CD14-positive monocyte (primary cell): ENCODE measurements around the gene TBC1D32. TPM values are rescaled to one million over a fixed set of nuclear protein-coding genes. Genes with fewer than 3 reads are reported as not detected.

ENCODE experiments used
- DNase-seq, 3 donors: peaks; one replicate each; pipeline ENCODE4 v3.0.0-alpha.2; 2011 to 2022
- H2AFZ ChIP-seq: 2 replicates; pipeline ENCODE4 v1.6.0; 2012; ENCODE audit warnings: mild to moderate bottlenecking, low read depth, low read length, inconsistent platforms; ENCODE audit not compliant: insufficient read depth, poor library complexity, severe bottlenecking
- H3K27ac ChIP-seq, 2 donors: 1 replicate in 1 of 2; 2 replicates in 1 of 2; pipeline ENCODE4 v1.5.1; 2012 to 2013; ENCODE audit warnings: low read length in 2 of 2, control low read depth in 1 of 2, inconsistent platforms in 1 of 2, low read depth in 1 of 2, mild to moderate bottlenecking in 1 of 2
- H3K27me3 ChIP-seq, 2 donors: one replicate each; pipeline versions ENCODE4 v1.6.0 to v1.6.1; 2011 to 2013; ENCODE audit warnings: low read length in 2 of 2; ENCODE audit not compliant: control insufficient read depth in 2 of 2, insufficient read depth in 2 of 2
- H3K36me3 ChIP-seq, 2 donors: replicated peaks in 1 of 2; 1 replicate in 1 of 2; 2 replicates in 1 of 2; pipeline versions ENCODE4 v1.5.1 to v1.6.1; 2012 to 2013; ENCODE audit warnings: low read length in 2 of 2, control low read depth in 1 of 2, inconsistent platforms in 1 of 2, mild to moderate bottlenecking in 1 of 2; ENCODE audit not compliant: insufficient read depth in 2 of 2, control insufficient read depth in 1 of 2
- H3K4me1 ChIP-seq, 2 donors: 1 replicate in 1 of 2; 2 replicates in 1 of 2; pipeline versions ENCODE4 v1.5.1 to v1.6.1; 2012 to 2013; ENCODE audit warnings: low read length in 2 of 2, control low read depth in 1 of 2, inconsistent platforms in 1 of 2, mild to moderate bottlenecking in 1 of 2, moderate library complexity in 1 of 2; ENCODE audit not compliant: insufficient read depth in 2 of 2, control insufficient read depth in 1 of 2
- H3K4me2 ChIP-seq: replicated peaks from 2 replicates; pipeline ENCODE3; 2012; ENCODE audit warnings: low read length, moderate library complexity, mild to moderate bottlenecking; ENCODE audit not compliant: poor library complexity, severe bottlenecking; ENCODE audit errors: extremely low read depth
- H3K4me3 ChIP-seq, 3 experiments: fragments of 200-600 bp in 1 of 3; sonication (generic) in 1 of 3; replicated peaks in 1 of 3; 1 replicate in 2 of 3; 2 replicates in 1 of 3; pipeline ENCODE4 v1.5.1; 2011 to 2013; ENCODE audit warnings: low read length in 3 of 3, mild to moderate bottlenecking in 3 of 3, control low read depth in 2 of 3, low read depth in 2 of 3, inconsistent platforms in 1 of 3, moderate library complexity in 1 of 3
- H3K79me2 ChIP-seq: 2 replicates; pipeline ENCODE4 v1.6.0; 2012; ENCODE audit warnings: mild to moderate bottlenecking, control low read depth, inconsistent platforms, low read length, moderate library complexity; ENCODE audit not compliant: insufficient read depth
- H3K9ac ChIP-seq: 2 replicates; pipeline ENCODE4 v1.6.0; 2017; ENCODE audit warnings: low read length, mild to moderate bottlenecking; ENCODE audit not compliant: insufficient read depth, poor library complexity, severe bottlenecking
- H3K9me3 ChIP-seq, 2 donors: replicated peaks in 1 of 2; 1 replicate in 1 of 2; 2 replicates in 1 of 2; pipeline versions ENCODE4 v1.5.1 to v1.6.1; 2012 to 2013; ENCODE audit warnings: low read length in 2 of 2, control low read depth in 1 of 2; ENCODE audit not compliant: control insufficient read depth in 1 of 2, insufficient read depth in 1 of 2
- H4K20me1 ChIP-seq: 2 replicates; pipeline ENCODE4 v1.6.0; 2012; ENCODE audit warnings: mild to moderate bottlenecking, low read length, control low read depth, moderate library complexity; ENCODE audit not compliant: insufficient read depth
- H3K27ac Mint-ChIP-seq, 7 donors: one replicate each; pipeline ENCODE4 v1.8.0; 2020; ENCODE audit warnings: mild to moderate bottlenecking in 7 of 7, mixed read lengths in 7 of 7, moderate library complexity in 6 of 7, inconsistent platforms in 2 of 7
- H3K27me3 Mint-ChIP-seq, 3 donors: one replicate each; pipeline ENCODE4 v1.8.0; 2021 to 2022; ENCODE audit warnings: low read depth in 3 of 3, mild to moderate bottlenecking in 3 of 3, mixed read lengths in 3 of 3, moderate library complexity in 3 of 3, inconsistent platforms in 1 of 3
- H3K36me3 Mint-ChIP-seq, 2 donors: one replicate each; pipeline ENCODE4 v1.8.0; 2020; ENCODE audit warnings: mixed read lengths in 2 of 2, inconsistent platforms in 1 of 2, mild to moderate bottlenecking in 1 of 2
- H3K4me1 Mint-ChIP-seq: one replicate; pipeline ENCODE4 v1.8.0; 2020; ENCODE audit warnings: mild to moderate bottlenecking, mixed read lengths
- H3K4me3 Mint-ChIP-seq, 2 donors: one replicate each; pipeline ENCODE4 v1.8.0; 2020; ENCODE audit warnings: mild to moderate bottlenecking in 2 of 2, mixed read lengths in 2 of 2, moderate library complexity in 1 of 2
- H3K9me3 Mint-ChIP-seq, 7 donors: one replicate each; pipeline ENCODE4 v1.8.0; 2020 to 2022; ENCODE audit warnings: mixed read lengths in 7 of 7, mild to moderate bottlenecking in 6 of 7, moderate library complexity in 6 of 7, inconsistent platforms in 2 of 7
- WGBS: methylation state at CpG from one replicate; pipeline ENCODE4 v1.1.5; 2013; ENCODE audit warnings: missing lambda C conversion rate; ENCODE audit not compliant: insufficient coverage; 5-methylcytosine and 5-hydroxymethylcytosine counted together
- intact Hi-C, 2 donors: fragments of 100-400 bp; cut with micrococcal nuclease; formaldehyde crosslinking; loops; one replicate each; pipeline versions ENCODE4 v1.15.0 to v1.15.1; 2023
- polyA plus RNA-seq, 3 donors: library from polyadenylated mRNA; depleted of rRNA in 1 of 3; unstranded in 2 of 3; stranded (reverse) in 1 of 3; fragments of 300-500 nt in 2 of 3; fragments of >200 nt in 1 of 3; fragmentation: Illumina TruSeq in 2 of 3; gene quantifications; 1 replicate in 2 of 3; 2 replicates in 1 of 3; pipeline ENCODE4 v1.2.3, GENCODE V29; 2012 to 2021
- TF ChIP-seq, protein P1 (sequence below): fragments of 200-600 bp; IDR thresholded peaks from one replicate; pipeline ENCODE4 v1.8.0; 2022; ENCODE audit warnings: antibody characterized with exemption, mild to moderate bottlenecking

TBC1D32 gene
- polyA plus RNA-seq, 3 donors: 0.23 to 0.64 TPM; not detected in 1

DNA sequence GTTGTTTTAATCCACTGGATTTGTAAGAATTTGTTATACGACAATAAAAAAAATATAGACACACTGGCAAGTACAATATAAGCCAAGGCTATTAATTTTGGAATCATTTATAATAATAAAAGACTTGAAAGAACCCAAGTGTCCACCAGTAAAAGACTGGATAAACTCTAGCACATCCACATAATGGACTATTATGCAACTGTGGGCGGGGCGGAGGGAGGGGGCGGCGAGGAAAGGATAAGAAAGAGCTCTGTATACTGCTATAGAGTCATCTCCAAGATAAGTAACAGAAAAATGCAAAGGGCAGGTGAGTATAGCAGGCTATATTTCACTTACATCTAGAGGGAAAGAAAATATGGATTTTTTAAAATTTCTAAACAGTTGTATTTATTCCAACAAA lies 123.3 kb downstream of the TBC1D32 start:
- H3K4me3 ChIP-seq: no peak overlapping the region
- peaks cover 0 to 8% of the 10 kb centered on the region in 2 donors for H3K36me3 Mint-ChIP-seq
- TF ChIP-seq, protein P1, sequence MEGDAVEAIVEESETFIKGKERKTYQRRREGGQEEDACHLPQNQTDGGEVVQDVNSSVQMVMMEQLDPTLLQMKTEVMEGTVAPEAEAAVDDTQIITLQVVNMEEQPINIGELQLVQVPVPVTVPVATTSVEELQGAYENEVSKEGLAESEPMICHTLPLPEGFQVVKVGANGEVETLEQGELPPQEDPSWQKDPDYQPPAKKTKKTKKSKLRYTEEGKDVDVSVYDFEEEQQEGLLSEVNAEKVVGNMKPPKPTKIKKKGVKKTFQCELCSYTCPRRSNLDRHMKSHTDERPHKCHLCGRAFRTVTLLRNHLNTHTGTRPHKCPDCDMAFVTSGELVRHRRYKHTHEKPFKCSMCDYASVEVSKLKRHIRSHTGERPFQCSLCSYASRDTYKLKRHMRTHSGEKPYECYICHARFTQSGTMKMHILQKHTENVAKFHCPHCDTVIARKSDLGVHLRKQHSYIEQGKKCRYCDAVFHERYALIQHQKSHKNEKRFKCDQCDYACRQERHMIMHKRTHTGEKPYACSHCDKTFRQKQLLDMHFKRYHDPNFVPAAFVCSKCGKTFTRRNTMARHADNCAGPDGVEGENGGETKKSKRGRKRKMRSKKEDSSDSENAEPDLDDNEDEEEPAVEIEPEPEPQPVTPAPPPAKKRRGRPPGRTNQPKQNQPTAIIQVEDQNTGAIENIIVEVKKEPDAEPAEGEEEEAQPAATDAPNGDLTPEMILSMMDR: no peak

DNA sequence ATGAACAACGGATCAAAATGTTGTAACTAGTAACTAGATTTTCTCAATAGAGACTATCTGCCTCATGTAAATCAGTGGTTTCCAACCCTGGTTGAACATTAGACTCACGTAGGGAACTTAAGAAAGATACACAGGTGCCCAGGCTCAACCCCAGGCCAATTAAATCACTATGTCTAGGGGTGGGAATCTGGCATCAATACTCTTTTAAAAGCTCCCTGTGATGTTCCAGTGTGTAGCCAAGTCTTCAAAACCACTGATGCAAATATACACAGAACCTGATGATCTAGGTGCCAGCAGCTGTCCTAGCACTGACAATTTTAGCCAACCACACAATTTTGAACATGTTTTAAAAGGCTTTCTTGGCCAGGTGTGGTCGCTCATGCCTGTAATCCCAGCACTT lies 128.7 kb downstream of the TBC1D32 start:
- no peaks in the 10 kb centered on the region for H3K4me1 ChIP-seq
- H3K36me3 ChIP-seq: no peaks in the 10 kb centered on the region
- no peak overlapping the region for H3K4me3 Mint-ChIP-seq
- no peak for DNase-seq
- H3K27ac Mint-ChIP-seq: no peak overlapping the region
- no peak overlapping the region for H2AFZ ChIP-seq
- peaks cover 0 to 7% (median 0%) of the 10 kb centered on the region in 7 donors for H3K9me3 Mint-ChIP-seq
- no peaks in the 10 kb centered on the region for H3K27me3 Mint-ChIP-seq
- H3K4me2 ChIP-seq: no peak overlapping the region
- peaks cover 2% of the 10 kb centered on the region for H3K4me1 Mint-ChIP-seq
- H3K27me3 ChIP-seq: no peaks in the 10 kb centered on the region
- 100% methylated on average over 1 of the region's 3 CpGs for WGBS
- no peaks in the 10 kb centered on the region for H3K79me2 ChIP-seq
- no peaks in the 10 kb centered on the region for H4K20me1 ChIP-seq
- TF ChIP-seq, protein P1: no peak
- H3K9me3 ChIP-seq: no peaks in the 10 kb centered on the region
- H3K36me3 Mint-ChIP-seq: peaks cover 1 to 3% of the 10 kb centered on the region in 2 donors
- no peak overlapping the region for H3K9ac ChIP-seq
- no peak overlapping the region for H3K27ac ChIP-seq
- no peak overlapping the region for H3K4me3 ChIP-seq
- intact Hi-C loops: no loop called here

More for the DNA sequence above, 123.3 kb downstream of the TBC1D32 start:
- H3K27ac Mint-ChIP-seq: no peak overlapping the region
- H3K4me1 Mint-ChIP-seq: no peaks in the 10 kb centered on the region
- H3K9me3 Mint-ChIP-seq: peaks cover 22 to 33% (median 26%) of the 10 kb centered on the region in 7 donors
- H3K27me3 ChIP-seq: no peaks in the 10 kb centered on the region
- H3K27ac ChIP-seq: no peak overlapping the region
- H3K79me2 ChIP-seq: no peaks in the 10 kb centered on the region
- H3K9me3 ChIP-seq: peaks cover 20 to 21% of the 10 kb centered on the region in 2 donors
- no CpG with 5 or more reads among the region's 5 CpGs for WGBS
- intact Hi-C loops: no loop called here
- H3K36me3 ChIP-seq: no peaks in the 10 kb centered on the region
- no peaks in the 10 kb centered on the region for H3K27me3 Mint-ChIP-seq
- no peak for DNase-seq
- H3K4me1 ChIP-seq: no peaks in the 10 kb centered on the region
- H4K20me1 ChIP-seq: no peaks in the 10 kb centered on the region
- H3K4me3 Mint-ChIP-seq: no peak overlapping the region
- H2AFZ ChIP-seq: no peak overlapping the region
- no peak overlapping the region for H3K4me2 ChIP-seq
- no peak overlapping the region for H3K9ac ChIP-seq
